Measurements from ENCODE around the gene PAX7.

- TF ChIP-seq CTCF (IDR thresholded peaks at IDR 0.05; ENCODE audit: low read length) (no peak), EZH2 (IDR thresholded peaks at IDR 0.05; ENCODE audit: borderline replicate concordance, low read length) (no peak)
Observed at GRCh38 chr1:18635891-18636595, 5.4 kb downstream of the PAX7 start.
